ENCODE measurements around the gene RPL39L.
A peak's percentile ranks its signal among the peaks of the same experiment; 100 is the strongest.
"Not testable (repeated sequence)": the region's sequence is repeated elsewhere in the genome, so short reads cannot be mapped to it uniquely, and the experiment has no call there.

Gene RPL39L

GRCh38 chr3:187136936-187137335 lies 2.4 kb downstream of the RPL39L start:
- DNase-seq = no peak

DNA sequence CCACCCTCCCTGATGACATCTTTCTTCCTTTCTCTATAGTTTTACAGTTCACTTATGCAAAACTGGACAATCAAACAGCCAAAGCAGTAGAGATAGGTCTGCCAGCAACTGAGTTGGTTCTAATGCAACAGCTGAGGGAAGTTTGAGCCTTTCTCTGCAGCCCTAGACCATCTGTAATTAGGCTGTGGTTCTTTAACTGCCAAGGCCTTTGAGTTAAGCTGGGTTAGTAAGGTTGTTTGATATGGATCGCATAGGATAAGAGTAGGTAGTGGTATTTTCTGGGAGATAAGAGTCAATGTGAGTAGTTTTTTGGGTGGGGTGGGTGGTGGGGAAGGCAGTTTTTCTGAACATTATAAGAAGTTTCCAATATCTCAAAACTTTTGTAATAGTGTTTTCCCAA lies 3.0 kb downstream of the RPL39L start:
- no peak for DNase-seq

DNA sequence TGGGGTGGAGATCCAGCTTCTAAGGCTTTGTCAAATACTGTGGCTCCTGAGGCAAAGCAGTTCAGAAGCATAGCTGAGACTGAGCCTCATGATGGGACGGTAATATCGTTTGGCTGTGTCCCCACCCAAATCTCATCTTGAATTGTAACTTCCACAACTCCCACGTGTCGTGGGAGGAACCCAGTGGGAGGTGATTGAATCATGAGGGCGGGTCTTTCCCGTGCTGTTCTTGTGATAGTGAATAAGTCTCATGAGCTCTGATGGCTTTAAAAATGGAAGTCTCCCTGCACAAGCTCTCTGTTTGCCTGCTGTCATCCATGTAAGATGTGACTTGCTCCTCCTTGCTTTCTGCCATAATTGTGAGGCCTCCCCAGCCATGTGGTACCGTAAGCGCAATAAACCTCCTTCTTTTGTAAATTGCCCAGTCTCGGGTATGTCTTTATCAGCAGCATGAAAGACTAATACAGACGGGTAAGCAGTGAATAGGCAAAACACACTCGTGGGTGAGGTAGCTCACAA lies 4.1 kb downstream of the RPL39L start:
- DNase-seq = not testable (repeated sequence)

DNA sequence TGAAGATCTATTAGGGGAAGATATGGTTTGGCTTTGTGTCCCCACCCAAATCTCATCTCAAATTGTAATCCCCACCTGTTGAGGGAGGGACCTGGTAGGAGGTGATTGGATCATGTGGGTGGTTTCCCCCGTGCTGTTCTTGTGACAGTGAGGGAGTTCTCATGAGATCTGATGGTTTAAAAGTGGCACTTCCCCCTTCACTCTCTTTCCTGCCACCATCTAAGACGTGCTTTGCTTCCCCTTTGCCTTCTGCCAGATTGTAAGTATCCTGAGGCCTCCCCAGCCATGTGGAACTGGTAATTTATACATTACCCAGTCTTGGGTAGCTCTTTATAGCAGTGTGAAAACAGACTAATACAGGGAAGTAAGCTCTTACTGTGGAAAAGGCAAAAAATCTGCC lies 6.1 kb downstream of the RPL39L start:
- not testable (repeated sequence) for DNase-seq

- DNase-seq = no peak
Observed at GRCh38 chr3:187132666-187133065, 6.6 kb downstream of the RPL39L start.

DNA sequence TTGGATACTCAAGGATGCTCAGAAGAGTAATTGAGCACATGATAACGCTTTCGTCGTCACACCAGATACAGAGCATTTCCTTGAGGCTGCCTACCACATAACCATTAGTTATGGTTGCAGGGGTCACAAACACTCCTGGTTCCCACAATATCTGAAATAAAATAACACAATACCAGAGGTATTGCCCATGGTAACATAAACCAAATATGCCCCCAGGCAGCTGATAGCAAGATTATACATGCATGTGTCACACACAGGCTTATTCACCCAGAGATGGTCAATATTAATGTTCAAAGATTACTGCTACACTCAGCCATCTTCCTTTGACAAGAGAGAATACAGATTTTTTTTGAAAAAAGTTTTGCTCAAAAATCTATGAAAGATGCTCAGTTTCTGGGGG lies 7.3 kb downstream of the RPL39L start:
- DNase-seq = no peak

GRCh38 chr3:187130346-187131066 lies 8.8 kb downstream of the RPL39L start:
- DNase-seq = peak; percentile 49 to 56

DNA sequence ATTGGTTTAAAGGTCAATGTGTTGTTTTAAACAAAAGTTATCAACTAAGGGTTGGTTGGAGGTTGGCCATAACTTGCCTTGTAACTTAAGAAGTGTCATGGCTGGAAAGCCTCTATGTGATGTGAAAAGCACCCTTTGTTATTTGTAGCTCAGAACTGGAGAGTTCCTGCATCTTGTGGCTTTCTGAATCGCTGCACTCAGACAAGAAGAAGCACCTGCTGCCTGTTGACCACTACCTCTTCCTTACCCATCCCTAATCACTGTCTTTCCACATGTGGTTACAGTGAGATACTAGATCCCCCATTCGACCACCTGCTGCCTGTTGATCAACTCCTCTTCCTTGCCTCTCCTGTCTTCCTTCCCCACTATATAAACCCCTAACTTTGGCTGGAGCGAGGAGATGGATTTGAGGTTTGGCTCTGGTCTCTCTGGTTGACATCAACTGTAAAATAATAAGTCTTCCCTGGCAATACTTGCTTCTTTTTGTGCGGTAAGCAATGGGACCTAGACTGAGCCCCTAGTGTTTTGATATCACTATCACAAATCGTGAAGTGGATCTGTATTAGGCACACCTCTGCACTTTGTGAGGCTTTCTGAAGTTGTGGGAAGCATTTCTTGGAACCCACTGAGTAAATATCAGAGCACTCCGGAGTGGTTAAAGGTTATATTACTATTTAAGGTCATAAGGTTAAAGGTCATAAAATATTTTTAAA lies 13.8 kb downstream of the RPL39L start:
- no peak for DNase-seq

DNA sequence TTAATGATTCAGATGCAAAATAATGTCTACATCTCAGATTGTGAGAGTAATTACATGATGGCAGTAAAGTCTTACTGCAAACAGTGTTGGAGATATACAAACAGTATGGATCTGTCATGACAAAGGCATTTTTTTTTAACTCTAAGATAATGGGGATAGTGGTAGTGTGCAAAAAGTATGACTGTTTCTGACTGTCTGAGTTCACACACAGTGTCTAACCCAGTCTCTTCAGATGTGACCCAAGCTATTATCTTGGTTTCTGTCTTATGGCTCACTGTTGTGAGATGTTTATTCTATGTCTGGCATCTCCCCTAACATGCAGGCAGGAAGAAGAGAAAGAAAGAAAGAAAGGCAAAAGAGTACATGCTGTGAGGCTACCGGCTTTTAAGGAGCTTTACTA lies 17.0 kb downstream of the RPL39L start:
- DNase-seq = no peak

DNA sequence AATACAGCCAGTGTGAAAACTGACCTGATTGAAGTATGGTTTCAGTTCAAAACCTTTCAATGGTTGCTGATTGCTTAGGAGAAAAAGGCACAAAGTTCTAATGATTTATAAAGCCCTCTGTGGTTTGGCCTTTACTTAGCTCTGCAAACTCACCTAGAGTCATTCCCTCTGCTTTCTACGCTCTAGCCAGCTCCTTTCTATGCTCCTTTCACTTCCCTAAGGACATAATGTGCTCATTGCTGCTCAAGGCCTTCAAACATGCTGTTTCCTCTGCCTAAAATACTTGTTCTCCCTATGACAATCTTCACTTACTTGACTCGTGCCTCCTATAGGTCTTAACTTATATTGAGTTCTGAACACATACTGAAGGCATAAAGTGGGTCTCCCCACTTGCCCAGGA lies 19.0 kb downstream of the RPL39L start:
- no peak for DNase-seq

DNA sequence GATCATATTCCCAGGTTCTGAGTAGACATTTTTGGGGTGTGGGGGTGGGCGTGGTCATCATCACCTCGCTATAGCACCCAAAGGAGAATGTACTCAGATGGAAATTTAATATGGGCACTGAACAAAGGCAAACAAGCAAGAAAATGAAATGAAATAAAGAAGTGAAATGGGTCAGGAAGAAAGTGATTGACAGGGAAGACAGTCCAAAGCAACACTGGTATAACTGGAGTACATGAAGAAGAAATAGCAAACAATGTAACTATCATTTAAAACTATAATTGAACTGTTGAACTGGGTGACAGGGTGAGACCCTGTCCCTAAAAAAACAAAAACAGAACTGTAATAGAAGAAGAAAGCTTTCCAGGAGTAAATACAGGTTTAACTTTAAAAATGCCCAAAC lies 24.8 kb downstream of the RPL39L start:
- DNase-seq = no peak

DNA sequence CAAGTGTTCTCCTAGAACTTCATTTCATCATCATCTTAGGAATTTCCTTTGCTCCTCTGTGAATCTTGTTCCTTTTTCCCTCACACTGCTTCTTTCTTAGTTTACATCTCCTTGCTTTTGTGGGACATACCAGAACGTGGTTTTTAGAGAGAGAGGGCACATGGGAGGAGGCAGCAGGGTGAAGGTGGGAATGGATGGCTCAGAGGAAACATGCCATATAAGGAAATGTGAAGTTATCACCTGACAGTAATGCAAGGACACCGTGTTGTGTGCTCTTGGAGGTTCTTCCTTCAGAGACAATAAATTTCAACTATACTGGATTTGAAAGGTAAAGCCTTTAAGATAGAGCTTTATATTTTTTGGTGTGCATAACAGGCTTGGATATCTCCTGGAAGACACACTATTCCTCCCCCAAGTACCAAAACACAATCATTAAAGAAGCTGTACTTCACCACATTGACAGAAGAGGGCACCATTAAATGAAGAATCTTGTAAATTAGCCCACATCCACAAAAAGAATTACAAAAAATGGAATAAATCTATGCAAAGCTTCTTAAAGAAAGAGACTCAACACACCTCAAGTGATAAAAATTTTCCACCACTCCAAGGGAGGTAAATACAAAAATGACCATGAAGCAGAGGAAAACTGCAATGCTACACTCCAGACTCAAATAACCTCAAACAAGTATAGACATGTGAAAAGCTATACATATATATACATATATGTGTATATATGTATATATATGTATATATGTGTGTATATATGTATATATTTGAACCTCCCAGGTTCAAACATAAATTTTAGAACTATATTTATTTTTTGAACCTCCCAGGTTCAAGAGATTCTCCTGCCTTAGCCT lies 26.1 kb downstream of the RPL39L start:
- DNase-seq = no peak

- no peak for DNase-seq
Observed at GRCh38 chr3:187110156-187110555, 29.1 kb downstream of the RPL39L start.

GRCh38 chr3:187107989-187108388 lies 31.3 kb downstream of the RPL39L start:
- no peak for DNase-seq

DNA sequence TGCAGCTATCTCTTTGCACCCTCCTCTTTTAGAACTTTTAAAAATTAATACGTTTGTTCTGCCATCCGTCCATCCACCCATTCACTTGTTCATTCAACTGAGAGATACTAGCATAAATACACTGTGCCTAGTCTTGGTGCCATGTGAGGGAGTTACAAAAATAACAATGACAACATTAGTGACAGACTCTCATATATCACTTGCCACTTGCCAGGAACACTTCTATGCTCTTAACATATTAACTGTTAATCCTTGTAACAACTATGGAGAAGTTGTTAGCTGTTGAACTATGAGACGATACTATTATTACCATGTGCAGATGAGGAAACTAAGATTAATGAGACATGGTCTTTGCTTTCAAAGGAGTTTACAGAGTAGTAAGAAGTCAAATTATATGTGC lies 33.6 kb downstream of the RPL39L start:
- no peak for DNase-seq

- no peak for DNase-seq
Observed at GRCh38 chr3:187104933-187105332, 34.4 kb downstream of the RPL39L start.

DNA sequence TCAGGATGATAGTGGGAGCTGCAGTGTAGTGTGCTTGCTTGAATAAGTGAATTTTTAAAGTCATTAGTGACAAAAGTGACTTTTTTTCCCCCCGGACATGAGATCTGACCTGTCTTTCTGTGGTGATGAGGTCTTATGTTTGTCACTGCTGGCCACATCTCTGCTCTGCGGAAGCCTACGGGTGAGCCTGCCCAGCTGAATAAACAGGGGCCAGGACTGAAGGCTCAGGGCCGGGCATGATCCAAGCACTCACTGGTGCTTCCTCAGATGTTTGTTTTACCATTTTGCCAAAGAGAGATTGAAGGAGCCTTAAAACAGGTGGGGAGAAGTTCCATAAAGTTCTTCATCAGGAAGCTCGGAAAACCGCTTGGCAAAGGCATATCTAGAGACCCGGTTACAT lies 35.0 kb downstream of the RPL39L start:
- DNase-seq = no peak

DNA sequence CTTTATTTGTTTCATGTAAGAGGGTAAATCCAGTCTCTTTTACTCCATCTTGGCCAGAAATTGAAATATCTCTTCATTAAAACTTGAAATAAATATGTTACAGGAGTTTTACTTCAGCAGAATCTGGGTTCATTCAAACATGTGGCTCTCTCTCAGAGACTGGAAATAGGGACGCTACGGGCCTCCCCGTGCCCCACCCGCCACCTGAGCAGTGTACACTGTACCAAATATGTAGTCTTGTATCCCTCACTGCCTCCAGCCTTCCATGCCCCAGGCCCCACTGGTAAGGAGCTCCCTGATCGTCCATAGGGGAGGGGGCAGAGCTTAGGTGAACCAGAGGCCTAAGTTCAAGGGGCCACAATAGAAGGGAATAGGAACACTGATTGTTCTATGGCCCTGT lies 36.0 kb downstream of the RPL39L start:
- no peak for DNase-seq

DNA sequence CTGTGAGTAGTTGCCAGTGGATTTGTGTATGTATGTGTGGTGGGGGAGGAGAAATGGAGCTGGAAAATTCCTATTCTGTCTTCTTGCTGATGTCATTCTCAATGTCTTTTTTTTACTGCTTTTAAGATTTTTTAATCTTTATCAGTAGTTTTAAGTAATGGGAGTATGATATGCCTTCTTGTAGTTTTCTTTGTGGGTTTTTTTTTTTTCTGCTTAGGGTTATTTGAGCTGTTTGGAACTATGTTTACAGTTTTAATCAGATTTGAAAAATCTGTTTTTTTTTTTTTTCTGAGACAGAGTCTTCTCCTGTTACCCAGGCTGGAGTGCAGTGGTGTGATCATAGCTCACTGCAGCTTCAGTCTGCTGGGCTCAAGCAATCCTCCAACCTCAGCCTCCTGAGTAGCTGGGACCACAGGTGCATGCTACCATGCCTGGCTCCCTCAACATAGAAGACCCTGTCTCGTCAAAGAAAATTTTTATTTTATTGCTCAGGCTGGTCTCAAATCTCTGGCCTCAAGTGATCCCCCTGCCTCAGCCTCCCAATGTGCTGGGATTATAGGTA lies 37.1 kb downstream of the RPL39L start:
- DNase-seq = no peak

GRCh38 chr3:187101184-187102072 lies 37.9 kb downstream of the RPL39L start:
- peak; percentile 64 to 68 for DNase-seq

DNA sequence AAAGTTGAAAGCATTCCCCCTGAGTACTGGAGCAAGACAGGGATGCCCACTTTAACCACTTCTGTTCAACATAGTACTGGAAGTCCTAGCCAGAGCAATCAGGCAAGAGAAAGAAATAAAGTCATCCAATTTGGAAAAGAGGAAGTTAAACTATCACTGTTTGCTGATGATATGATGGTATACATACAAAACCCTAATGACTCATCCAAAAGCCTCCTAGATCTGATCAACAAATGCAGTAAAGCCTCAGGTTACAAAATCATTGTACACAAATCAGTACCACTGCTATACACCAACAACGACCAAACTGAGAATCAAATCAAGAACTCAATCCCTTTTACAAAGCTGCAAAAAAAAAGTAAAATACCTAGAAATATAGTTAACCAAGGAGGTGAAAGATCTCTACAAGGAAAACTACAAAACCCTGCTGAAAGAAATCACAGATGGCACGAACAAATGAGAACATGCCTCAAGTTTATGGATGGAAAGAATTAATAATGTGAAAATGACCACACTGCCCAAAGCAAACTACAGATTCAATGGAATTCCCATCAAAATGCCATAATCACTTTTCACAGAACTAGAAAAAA lies 40.3 kb downstream of the RPL39L start:
- DNase-seq = no peak

GRCh38 chr3:187093320-187093719 lies 46.0 kb downstream of the RPL39L start:
- DNase-seq = no peak

Data from activated T-cell treated with anti-CD3 and anti-CD28 coated beads, Interleukin-2, amount 50 U/mL, for 48 hours (primary cell).